HAP-1 (cell line): ENCODE results near the gene TEAD1.

Source experiments
- DNase-seq, 2 experiments: peaks; one replicate each; pipeline ENCODE4 v3.0.0-alpha.2; 2016 to 2020; ENCODE audit warnings: low spot score in 2 of 2
- H3K27me3 ChIP-seq: fragments of 250-450 bp; sonication (Bioruptor Pico); 2 replicates; pipeline ENCODE4 v1.5.1; 2020; ENCODE audit warnings: low read depth, mild to moderate bottlenecking, moderate library complexity
- H3K36me3 ChIP-seq: fragments of 250-450 bp; sonication (Bioruptor Pico); replicated peaks from 2 replicates; pipeline ENCODE4 v1.5.1; 2020; ENCODE audit warnings: mild to moderate bottlenecking
- H3K4me1 ChIP-seq: fragments of 250-450 bp; sonication (Bioruptor Pico); 2 replicates; pipeline ENCODE4 v1.5.1; 2020; ENCODE audit warnings: mild to moderate bottlenecking
- H3K4me3 ChIP-seq: fragments of 250-450 bp; sonication (Bioruptor Pico); 2 replicates; pipeline ENCODE4 v1.5.1; 2020; ENCODE audit warnings: mild to moderate bottlenecking, moderate library complexity
- H3K9me3 ChIP-seq: fragments of 250-450 bp; sonication (Bioruptor Pico); 2 replicates; pipeline ENCODE4 v1.5.1; 2020; ENCODE audit warnings: mild to moderate bottlenecking, moderate library complexity
- in situ Hi-C: fragments of 300-500 bp; cut with MboI; formaldehyde crosslinking; loops from 3 replicates; pipeline ENCODE4 v1.14.3; 2020; ENCODE audit warnings: low sequenced_read_pairs, inconsistent platforms, mixed read lengths

TEAD1 gene

GRCh38 chr11:12777208-12777874, 103.1 kb downstream of the TEAD1 start:
- DNase-seq: no peak
- in situ Hi-C loops: no loop called here
- H3K4me3 ChIP-seq: no peak overlapping the region
- no peaks in the 10 kb centered on the region for H3K27me3 ChIP-seq
- H3K9me3 ChIP-seq: no peaks in the 10 kb centered on the region
- peaks cover 16% of the 10 kb centered on the region for H3K4me1 ChIP-seq
- peaks cover 4% of the 10 kb centered on the region; the same call in 1 of the 2 replicates for H3K36me3 ChIP-seq

- no peak for DNase-seq
- Histone ChIP-seq H3K4me1 (peaks cover 7% of the 10 kb centered on the region), H3K36me3 (peaks cover 4% of the 10 kb centered on the region; the same call in 1 of the 2 replicates), H3K9me3 (no peaks in the 10 kb centered on the region), H3K4me3 (no peak overlapping the region), H3K27me3 (no peaks in the 10 kb centered on the region)
- in situ Hi-C loops: no loop called here
These were observed 104.2 kb downstream of the TEAD1 start for GRCh38 chr11:12778240-12778905.

GRCh38 chr11:12783765-12784164, 109.5 kb downstream of the TEAD1 start:
- in situ Hi-C loops: no loop called here
- Histone ChIP-seq H3K4me3 (no peak overlapping the region), H3K4me1 (no peaks in the 10 kb centered on the region), H3K27me3 (no peaks in the 10 kb centered on the region), H3K9me3 (no peaks in the 10 kb centered on the region), H3K36me3 (peaks cover 4% of the 10 kb centered on the region; the same call in 1 of the 2 replicates)
- no peak for DNase-seq

- in situ Hi-C loops: no loop called here
- H3K4me3 ChIP-seq: no peak overlapping the region
- H3K36me3 ChIP-seq: peaks cover 4% of the 10 kb centered on the region; the same call in 1 of the 2 replicates
- DNase-seq: no peak
- H3K27me3 ChIP-seq: no peaks in the 10 kb centered on the region
- no peaks in the 10 kb centered on the region for H3K9me3 ChIP-seq
- H3K4me1 ChIP-seq: no peaks in the 10 kb centered on the region
These were observed 110.2 kb downstream of the TEAD1 start for GRCh38 chr11:12784445-12784844.

- Histone ChIP-seq H3K9me3 (no peaks in the 10 kb centered on the region), H3K4me3 (no peak overlapping the region), H3K4me1 (no peaks in the 10 kb centered on the region), H3K36me3 (no peaks in the 10 kb centered on the region), H3K27me3 (no peaks in the 10 kb centered on the region)
- no peak for DNase-seq
- in situ Hi-C loops: no loop called here
These were observed 110.8 kb downstream of the TEAD1 start for GRCh38 chr11:12784987-12785386.

- H3K4me3 ChIP-seq: no peak overlapping the region
- DNase-seq: no peak
- no peaks in the 10 kb centered on the region for H3K27me3 ChIP-seq
- H3K36me3 ChIP-seq: peaks cover 3% of the 10 kb centered on the region; the same call in 1 of the 2 replicates
- H3K4me1 ChIP-seq: peaks cover 2% of the 10 kb centered on the region; the same call in 1 of the 2 replicates
- H3K9me3 ChIP-seq: no peaks in the 10 kb centered on the region
- in situ Hi-C loops: no loop called here
These were observed 111.7 kb downstream of the TEAD1 start for GRCh38 chr11:12785901-12786300.

- in situ Hi-C loops: no loop called here
- Histone ChIP-seq H3K27me3 (no peaks in the 10 kb centered on the region), H3K9me3 (no peaks in the 10 kb centered on the region), H3K4me3 (no peak overlapping the region), H3K36me3 (peaks cover 3% of the 10 kb centered on the region; the same call in 1 of the 2 replicates), H3K4me1 (peaks cover 2% of the 10 kb centered on the region; the same call in 1 of the 2 replicates)
- DNase-seq: no peak
These were observed 112.2 kb downstream of the TEAD1 start for GRCh38 chr11:12786450-12786849.

- Histone ChIP-seq H3K4me3 (no peak overlapping the region), H3K27me3 (no peaks in the 10 kb centered on the region), H3K36me3 (peaks cover 3% of the 10 kb centered on the region; the same call in 1 of the 2 replicates), H3K9me3 (no peaks in the 10 kb centered on the region), H3K4me1 (peaks cover 2% of the 10 kb centered on the region; the same call in 1 of the 2 replicates)
- in situ Hi-C loops: no loop called here
- no peak for DNase-seq
These were observed 112.7 kb downstream of the TEAD1 start for GRCh38 chr11:12786891-12787290.

GRCh38 chr11:12787847-12788246, 113.6 kb downstream of the TEAD1 start:
- DNase-seq: no peak
- Histone ChIP-seq H3K9me3 (no peaks in the 10 kb centered on the region), H3K36me3 (peaks cover 3% of the 10 kb centered on the region; the same call in 1 of the 2 replicates), H3K4me1 (peaks cover 2% of the 10 kb centered on the region; the same call in 1 of the 2 replicates), H3K27me3 (no peaks in the 10 kb centered on the region), H3K4me3 (no peak overlapping the region)
- in situ Hi-C loops: no loop called here

GRCh38 chr11:12789054-12789453, 114.8 kb downstream of the TEAD1 start:
- no peak overlapping the region for H3K4me3 ChIP-seq
- in situ Hi-C loops: no loop called here
- H3K36me3 ChIP-seq: peaks cover 7% of the 10 kb centered on the region
- H3K27me3 ChIP-seq: no peaks in the 10 kb centered on the region
- peaks cover 2% of the 10 kb centered on the region; the same call in 1 of the 2 replicates for H3K4me1 ChIP-seq
- no peak for DNase-seq
- H3K9me3 ChIP-seq: no peaks in the 10 kb centered on the region

GRCh38 chr11:12789596-12790215, 115.5 kb downstream of the TEAD1 start:
- in situ Hi-C loops: no loop called here
- Histone ChIP-seq H3K36me3 (peaks cover 13% of the 10 kb centered on the region), H3K9me3 (no peaks in the 10 kb centered on the region), H3K4me1 (peaks cover 2% of the 10 kb centered on the region; the same call in 1 of the 2 replicates), H3K4me3 (no peak overlapping the region), H3K27me3 (no peaks in the 10 kb centered on the region)
- no peak for DNase-seq

- no peaks in the 10 kb centered on the region for H3K9me3 ChIP-seq
- H3K27me3 ChIP-seq: no peaks in the 10 kb centered on the region
- H3K4me3 ChIP-seq: no peak overlapping the region
- no peak for DNase-seq
- peaks cover 16% of the 10 kb centered on the region for H3K36me3 ChIP-seq
- in situ Hi-C loops: no loop called here
- H3K4me1 ChIP-seq: peaks cover 2% of the 10 kb centered on the region; the same call in 1 of the 2 replicates
These were observed 116.8 kb downstream of the TEAD1 start for GRCh38 chr11:12790861-12791616.

- no peaks in the 10 kb centered on the region for H3K9me3 ChIP-seq
- H3K27me3 ChIP-seq: no peaks in the 10 kb centered on the region
- DNase-seq: no peak
- in situ Hi-C loops: no loop called here
- H3K4me1 ChIP-seq: peaks cover 2% of the 10 kb centered on the region; the same call in 1 of the 2 replicates
- peaks cover 16% of the 10 kb centered on the region for H3K36me3 ChIP-seq
- no peak overlapping the region for H3K4me3 ChIP-seq
These were observed 117.8 kb downstream of the TEAD1 start for GRCh38 chr11:12792018-12792417.
